Kidney glomerular epithelial cell (primary cell): ENCODE results near the gene BHLHE41.

Experiments
- DNase-seq: peaks from one replicate; lab custom pipeline; 2025; lab: John Stamatoyannopoulos, UW

Gene BHLHE41

GRCh38 chr12:26124446-26125399 lies at the start of gene BHLHE41:
Gene BHLHE41, minus strand, starts transcription at chr12:26125037. Its CDS starts 258 bp downstream, at chr12:26124779.
- DNase-seq = peak; percentile 85

- no peak for DNase-seq
These were observed 48.2 kb upstream of the BHLHE41 start for GRCh38 chr12:26172946-26173552.

- DNase-seq = no peak
These were observed 47.7 kb upstream of the BHLHE41 start for GRCh38 chr12:26172539-26172938.

GRCh38 chr12:26172013-26172412 lies 47.2 kb upstream of the BHLHE41 start:
- no peak for DNase-seq

- peak; percentile 24 for DNase-seq
These were observed 39.3 kb upstream of the BHLHE41 start for GRCh38 chr12:26164118-26164517.

GRCh38 chr12:26162905-26163304 lies 38.1 kb upstream of the BHLHE41 start:
- DNase-seq = no peak

- DNase-seq = no peak
These were observed 37.3 kb upstream of the BHLHE41 start for GRCh38 chr12:26162174-26162573.

GRCh38 chr12:26158078-26158764 lies 33.4 kb upstream of the BHLHE41 start:
- no peak for DNase-seq

- DNase-seq = peak; percentile 30
These were observed 32.2 kb upstream of the BHLHE41 start for GRCh38 chr12:26157001-26157400.

- DNase-seq = no peak
These were observed 31.5 kb upstream of the BHLHE41 start for GRCh38 chr12:26156201-26156871.

GRCh38 chr12:26153421-26154154 lies 28.8 kb upstream of the BHLHE41 start:
- peak; percentile 97 for DNase-seq

- DNase-seq = no peak
These were observed 27.8 kb upstream of the BHLHE41 start for GRCh38 chr12:26152507-26153102.

GRCh38 chr12:26150736-26151450 lies 26.1 kb upstream of the BHLHE41 start:
- DNase-seq = peak; percentile 73

- DNase-seq = no peak
These were observed 25.2 kb upstream of the BHLHE41 start for GRCh38 chr12:26149968-26150500.

- no peak for DNase-seq
These were observed 23.5 kb upstream of the BHLHE41 start for GRCh38 chr12:26148291-26148690.

- DNase-seq = no peak
These were observed 18.5 kb upstream of the BHLHE41 start for GRCh38 chr12:26143291-26143690.

GRCh38 chr12:26138860-26139259 lies 14.0 kb upstream of the BHLHE41 start:
- DNase-seq = no peak

- no peak for DNase-seq
These were observed 11.9 kb upstream of the BHLHE41 start for GRCh38 chr12:26136688-26137087.

GRCh38 chr12:26135571-26135970 lies 10.7 kb upstream of the BHLHE41 start:
- no peak for DNase-seq

- DNase-seq = peak; percentile 99
These were observed 10.2 kb upstream of the BHLHE41 start for GRCh38 chr12:26135010-26135420.
